ENCODE measurements around the gene CARNS1.

The CARNS1 gene

DNA sequence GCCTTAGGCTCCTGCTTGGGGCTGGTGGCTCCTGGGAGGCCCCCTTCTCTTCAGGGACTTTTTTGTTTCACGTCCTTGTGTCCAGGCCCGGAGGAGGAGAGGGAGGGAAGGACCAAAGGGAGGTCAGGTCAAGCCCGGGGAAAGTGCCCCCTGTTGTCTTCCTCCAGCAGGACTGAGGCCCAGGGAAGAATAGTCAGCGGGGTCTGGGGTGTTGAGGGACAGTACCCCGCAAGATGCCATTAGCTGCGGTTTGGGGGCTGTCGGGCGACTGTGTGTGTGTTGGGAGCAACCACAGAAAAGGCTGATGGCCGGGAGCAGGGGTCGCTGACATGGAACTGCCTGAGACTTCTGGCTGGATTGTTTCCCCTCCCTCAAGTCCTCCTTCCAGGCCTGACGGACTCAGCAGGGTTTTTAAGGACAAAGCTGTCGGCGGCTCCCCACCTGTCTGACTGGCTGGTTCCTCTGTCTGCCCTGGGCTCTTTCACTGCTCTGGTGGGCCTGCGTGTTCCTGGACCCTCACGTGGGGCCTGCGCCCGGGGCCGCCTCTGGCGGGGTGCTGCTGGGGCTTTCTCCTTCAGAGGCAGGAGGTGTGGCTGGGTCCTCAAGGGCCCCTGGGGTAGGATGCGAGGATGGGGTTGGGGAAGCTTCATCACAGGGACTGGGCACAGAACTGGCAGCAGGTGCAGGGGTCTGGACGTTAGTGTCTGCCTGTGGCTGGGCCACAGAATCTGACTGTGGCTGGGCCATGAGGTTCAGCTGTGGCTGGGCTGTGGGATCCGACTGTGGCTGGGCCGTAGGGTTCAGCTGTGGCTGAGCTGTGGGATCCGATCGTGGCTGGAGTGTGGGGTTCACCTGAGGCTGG, 35.5 kb downstream of the CARNS1 start:
- no peak overlapping the region for H3K4me3 ChIP-seq (ENCODE audit: control insufficient read depth in 1 of 7, extremely low read depth in 1 of 7, insufficient read depth in 4 of 7, low read depth in 2 of 7, low read length in 6 of 7)
- 92% methylated on average over 17 of the region's 25 CpGs for WGBS (ENCODE audit: insufficient coverage)
- H3K27me3 ChIP-seq (replicated peaks in 2 of 5; ENCODE audit: control insufficient read depth in 4 of 5, insufficient read depth in 5 of 5, low read length in 4 of 5): no peaks in the 10 kb centered on the region
- POLR2A ChIA-PET: interaction anchor here (0.6 kb wide), 1 partner anchor 30 kb away, joined by 3 read pairs; no protein-coding TSS in a partner anchor
- H3K36me3 ChIP-seq (ENCODE audit: control insufficient read depth in 4 of 4, insufficient read depth in 4 of 4, low read length in 3 of 4): no peaks in the 10 kb centered on the region
- CTCF ChIA-PET: interaction anchor here (1.7 to 2.5 kb wide), 3 partner anchors 10 to 63 kb away, joined by 4 to 8 read pairs (median 7); partner anchors contain the start of gene PPP1CA
- no peak for DNase-seq
- H3K4me1 ChIP-seq (ENCODE audit: control extremely low read depth in 1 of 4, control insufficient read depth in 4 of 4, insufficient read depth in 4 of 4, low read length in 3 of 4): peaks cover 0 to 23% (median 18%) of the 10 kb centered on the region in 4 experiments
- H3K9me3 ChIP-seq (ENCODE audit: control extremely low read depth in 1 of 5, control insufficient read depth in 4 of 5, insufficient read depth in 2 of 5, low read depth in 1 of 5, low read length in 4 of 5): no peaks in the 10 kb centered on the region
- H3K27ac ChIP-seq (ENCODE audit: insufficient read depth in 1 of 2, low read depth in 1 of 2, low read length in 2 of 2, poor library complexity in 1 of 2, severe bottlenecking in 2 of 2): no peak overlapping the region

DNA sequence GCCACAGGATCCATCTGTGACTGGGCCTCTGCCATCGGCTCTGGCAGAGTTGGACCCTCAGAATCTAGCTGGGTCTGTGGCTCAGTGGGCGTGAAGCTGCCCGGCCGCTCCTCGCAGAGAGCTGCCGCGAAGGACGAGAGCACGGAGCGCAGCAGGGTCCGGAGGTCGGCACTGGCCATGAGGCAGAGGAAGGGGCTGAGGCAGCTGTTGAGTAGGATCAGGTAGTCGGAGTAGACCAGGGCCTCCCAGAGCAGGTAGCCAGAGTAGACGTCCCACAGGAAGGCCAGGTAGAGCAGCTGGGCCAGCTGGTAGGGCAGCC, 36.1 kb downstream of the CARNS1 start:
- 98% methylated on average over 12 of the region's 14 CpGs for WGBS (ENCODE audit: insufficient coverage)
- no peak overlapping the region for H3K27ac ChIP-seq (ENCODE audit: insufficient read depth in 1 of 2, low read depth in 1 of 2, low read length in 2 of 2, poor library complexity in 1 of 2, severe bottlenecking in 2 of 2)
- no peaks in the 10 kb centered on the region for H3K36me3 ChIP-seq (ENCODE audit: control insufficient read depth in 4 of 4, insufficient read depth in 4 of 4, low read length in 3 of 4)
- ChIA-PET CTCF (interaction anchor here (2.5 kb wide), 1 partner anchor 64 kb away, joined by 7 read pairs; no protein-coding TSS in a partner anchor), POLR2A (no interaction called here)
- peaks cover 0 to 23% (median 18%) of the 10 kb centered on the region in 4 experiments for H3K4me1 ChIP-seq (ENCODE audit: control extremely low read depth in 1 of 4, control insufficient read depth in 4 of 4, insufficient read depth in 4 of 4, low read length in 3 of 4)
- H3K9me3 ChIP-seq (ENCODE audit: control extremely low read depth in 1 of 5, control insufficient read depth in 4 of 5, insufficient read depth in 2 of 5, low read depth in 1 of 5, low read length in 4 of 5): no peaks in the 10 kb centered on the region
- H3K27me3 ChIP-seq (replicated peaks in 2 of 5; ENCODE audit: control insufficient read depth in 4 of 5, insufficient read depth in 5 of 5, low read length in 4 of 5): no peaks in the 10 kb centered on the region
- no peak for DNase-seq
- H3K4me3 ChIP-seq (ENCODE audit: control insufficient read depth in 1 of 7, extremely low read depth in 1 of 7, insufficient read depth in 4 of 7, low read depth in 2 of 7, low read length in 6 of 7): no peak overlapping the region

DNA sequence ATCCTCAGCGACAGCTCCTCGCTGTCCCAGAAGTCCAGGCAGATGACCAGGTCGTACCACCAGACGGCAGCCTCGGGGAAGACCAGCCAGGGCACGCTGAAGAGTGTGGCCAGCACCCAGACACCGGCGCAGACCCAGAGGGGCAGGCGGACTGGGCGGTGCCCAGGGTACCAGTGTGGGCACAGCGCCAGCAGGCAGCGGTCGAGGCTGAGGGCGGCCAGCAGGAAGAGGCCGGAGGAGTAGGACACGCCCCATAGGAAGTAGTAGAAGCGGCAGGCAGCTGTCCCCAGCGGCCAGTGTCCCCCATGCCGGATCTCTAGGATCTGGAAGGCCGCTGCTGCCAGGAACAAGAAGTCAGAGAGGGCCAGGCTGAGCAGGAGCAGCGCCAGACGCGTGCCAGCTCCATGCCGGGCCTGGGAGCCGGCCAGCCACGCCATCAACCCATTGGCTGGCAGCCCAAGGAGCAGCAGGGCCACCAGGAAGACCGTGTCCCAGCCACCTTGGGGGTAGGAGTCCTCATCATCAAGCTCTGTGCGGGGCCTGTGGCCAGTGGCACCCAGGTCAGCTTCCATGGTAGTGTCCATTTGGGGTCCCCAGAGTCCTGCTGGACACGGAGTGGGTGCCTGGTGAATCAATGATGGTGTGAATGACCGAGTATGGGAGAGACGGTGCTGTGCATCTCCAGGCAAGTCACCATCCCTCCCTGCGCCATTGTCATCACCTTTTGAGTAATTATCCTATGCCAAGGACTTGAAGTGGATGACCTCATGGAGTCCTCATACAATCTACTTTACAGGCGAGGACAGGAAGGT, 36.9 kb downstream of the CARNS1 start, which contains the start of gene GPR152:
Gene GPR152, minus strand, starts transcription at position 589 of the 812 bp plus-strand sequence. Its CDS starts 5 bp downstream, at position 584.
- Histone ChIP-seq H3K4me1 (ENCODE audit: control extremely low read depth in 1 of 4, control insufficient read depth in 4 of 4, insufficient read depth in 4 of 4, low read length in 3 of 4) (peaks cover 0 to 23% (median 18%) of the 10 kb centered on the region in 4 experiments), H3K4me3 (ENCODE audit: control insufficient read depth in 1 of 7, extremely low read depth in 1 of 7, insufficient read depth in 4 of 7, low read depth in 2 of 7, low read length in 6 of 7) (no peak within 1 kb of the TSS), H3K9me3 (ENCODE audit: control extremely low read depth in 1 of 5, control insufficient read depth in 4 of 5, insufficient read depth in 2 of 5, low read depth in 1 of 5, low read length in 4 of 5) (no peaks in the 10 kb centered on the region), H3K27me3 (replicated peaks in 2 of 5; ENCODE audit: control insufficient read depth in 4 of 5, insufficient read depth in 5 of 5, low read length in 4 of 5) (no peaks in the 10 kb centered on the region), H3K36me3 (ENCODE audit: control insufficient read depth in 4 of 4, insufficient read depth in 4 of 4, low read length in 3 of 4) (no peaks in the 10 kb centered on the region), H3K27ac (ENCODE audit: insufficient read depth in 1 of 2, low read depth in 1 of 2, low read length in 2 of 2, poor library complexity in 1 of 2, severe bottlenecking in 2 of 2) (no peak within 1 kb of the TSS)
- WGBS (ENCODE audit: insufficient coverage): 95% methylated on average over 30 of the region's 33 CpGs
- DNase-seq: no peak
- ChIA-PET POLR2A (interaction anchor here (0.7 kb wide), 1 partner anchor 67 kb away, joined by 3 read pairs; no protein-coding TSS in a partner anchor), CTCF (no interaction called here)

DNA sequence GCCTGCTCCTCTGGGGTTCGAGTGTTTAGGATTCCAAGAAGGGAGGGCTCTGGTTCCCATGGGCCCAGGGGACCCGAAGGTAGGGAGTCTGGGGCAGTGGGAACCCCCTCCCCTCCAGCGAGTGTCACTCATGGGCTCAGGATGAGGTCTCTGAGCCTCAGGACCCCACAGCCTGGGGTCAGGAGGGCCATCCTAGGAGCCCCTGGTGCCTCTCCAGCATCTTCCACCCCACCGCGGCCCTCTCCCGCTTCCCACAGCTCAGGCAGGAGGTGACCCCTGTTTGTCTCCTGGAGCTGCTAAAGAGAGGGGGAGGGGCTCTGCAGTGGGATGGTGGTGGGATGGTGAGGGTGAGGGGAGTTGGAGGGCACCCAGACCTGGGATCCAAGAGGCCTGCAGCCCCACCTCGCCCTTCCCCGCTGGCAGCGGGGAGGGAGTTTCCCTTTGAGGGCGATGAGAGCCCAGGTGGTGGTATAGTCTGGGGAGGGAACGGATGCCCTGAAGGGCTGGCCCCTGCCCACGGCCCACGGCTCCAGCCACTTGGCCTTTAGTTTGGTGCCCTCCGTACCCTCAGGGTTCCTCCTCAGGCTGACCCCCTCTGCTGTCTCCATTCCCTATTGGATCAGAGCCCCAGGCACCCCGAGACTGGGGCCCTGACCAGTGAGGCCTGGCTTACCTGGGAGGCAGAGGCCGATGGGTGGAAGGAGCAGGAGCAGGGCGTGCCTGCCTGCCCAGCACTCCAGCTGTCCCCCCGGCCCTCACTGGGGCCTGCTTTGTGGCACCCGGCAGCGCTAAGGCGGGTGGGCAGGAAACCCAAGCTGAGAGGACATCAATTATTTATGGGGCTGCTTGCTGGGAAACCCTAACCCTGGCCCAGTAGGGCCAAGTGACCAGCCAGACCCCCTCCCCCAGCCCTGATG, 38.6 kb downstream of the CARNS1 start:
- no peak for DNase-seq
- ChIA-PET CTCF (interaction anchor here (0.6 kb wide), 1 partner anchor 314 kb away, joined by 3 read pairs; no protein-coding TSS in a partner anchor), POLR2A (no interaction called here)
- Histone ChIP-seq H3K4me3 (ENCODE audit: control insufficient read depth in 1 of 7, extremely low read depth in 1 of 7, insufficient read depth in 4 of 7, low read depth in 2 of 7, low read length in 6 of 7) (no peak overlapping the region), H3K9me3 (ENCODE audit: control extremely low read depth in 1 of 5, control insufficient read depth in 4 of 5, insufficient read depth in 2 of 5, low read depth in 1 of 5, low read length in 4 of 5) (no peaks in the 10 kb centered on the region), H3K36me3 (ENCODE audit: control insufficient read depth in 4 of 4, insufficient read depth in 4 of 4, low read length in 3 of 4) (no peaks in the 10 kb centered on the region), H3K4me1 (ENCODE audit: control extremely low read depth in 1 of 4, control insufficient read depth in 4 of 4, insufficient read depth in 4 of 4, low read length in 3 of 4) (peaks cover 0 to 21% (median 17%) of the 10 kb centered on the region in 4 experiments), H3K27ac (ENCODE audit: insufficient read depth in 1 of 2, low read depth in 1 of 2, low read length in 2 of 2, poor library complexity in 1 of 2, severe bottlenecking in 2 of 2) (no peak overlapping the region), H3K27me3 (replicated peaks in 2 of 5; ENCODE audit: control insufficient read depth in 4 of 5, insufficient read depth in 5 of 5, low read length in 4 of 5) (no peaks in the 10 kb centered on the region)
- 68% methylated on average over 13 of the region's 21 CpGs for WGBS (ENCODE audit: insufficient coverage)

DNA sequence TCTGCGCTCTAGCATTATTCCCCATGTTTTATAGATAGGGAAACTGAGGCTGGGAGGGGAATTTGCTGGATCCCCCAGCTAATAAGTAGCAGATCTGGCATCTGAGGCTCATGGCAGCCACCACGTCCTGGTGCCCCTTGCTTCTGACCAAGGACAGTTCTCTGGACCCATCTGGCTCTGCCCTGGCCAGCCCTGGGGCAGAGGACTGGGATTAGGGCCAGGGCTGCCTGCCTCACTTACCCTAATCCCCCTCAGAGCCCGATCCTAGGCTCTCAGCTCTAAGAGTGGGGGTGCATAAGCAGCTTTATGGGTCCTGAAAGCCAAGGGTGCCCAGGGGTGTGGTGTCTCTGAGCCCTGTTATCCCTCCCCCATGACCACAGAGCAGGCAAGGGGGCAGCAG, 39.6 kb downstream of the CARNS1 start, which contains the start of gene CABP4:
Gene CABP4, plus strand, starts transcription at position 301 of the 400 bp plus-strand sequence. Its CDS starts 70 bp downstream, at position 371.
- Histone ChIP-seq H3K27ac (ENCODE audit: insufficient read depth in 1 of 2, low read depth in 1 of 2, low read length in 2 of 2, poor library complexity in 1 of 2, severe bottlenecking in 2 of 2) (no peak within 1 kb of the TSS), H3K9me3 (ENCODE audit: control extremely low read depth in 1 of 5, control insufficient read depth in 4 of 5, insufficient read depth in 2 of 5, low read depth in 1 of 5, low read length in 4 of 5) (no peaks in the 10 kb centered on the region), H3K36me3 (ENCODE audit: control insufficient read depth in 4 of 4, insufficient read depth in 4 of 4, low read length in 3 of 4) (no peaks in the 10 kb centered on the region), H3K27me3 (replicated peaks in 2 of 5; ENCODE audit: control insufficient read depth in 4 of 5, insufficient read depth in 5 of 5, low read length in 4 of 5) (no peaks in the 10 kb centered on the region), H3K4me3 (ENCODE audit: control insufficient read depth in 1 of 7, extremely low read depth in 1 of 7, insufficient read depth in 4 of 7, low read depth in 2 of 7, low read length in 6 of 7) (no peak within 1 kb of the TSS), H3K4me1 (ENCODE audit: control extremely low read depth in 1 of 4, control insufficient read depth in 4 of 4, insufficient read depth in 4 of 4, low read length in 3 of 4) (peaks cover 0 to 15% (median 11%) of the 10 kb centered on the region in 4 experiments)
- DNase-seq: no peak
- ChIA-PET POLR2A (no interaction called here), CTCF (interaction anchor here (0.6 kb wide), 1 partner anchor 315 kb away, joined by 3 read pairs; no protein-coding TSS in a partner anchor)
- WGBS (ENCODE audit: insufficient coverage): 100% methylated on average over 1 of the region's 3 CpGs

DNA sequence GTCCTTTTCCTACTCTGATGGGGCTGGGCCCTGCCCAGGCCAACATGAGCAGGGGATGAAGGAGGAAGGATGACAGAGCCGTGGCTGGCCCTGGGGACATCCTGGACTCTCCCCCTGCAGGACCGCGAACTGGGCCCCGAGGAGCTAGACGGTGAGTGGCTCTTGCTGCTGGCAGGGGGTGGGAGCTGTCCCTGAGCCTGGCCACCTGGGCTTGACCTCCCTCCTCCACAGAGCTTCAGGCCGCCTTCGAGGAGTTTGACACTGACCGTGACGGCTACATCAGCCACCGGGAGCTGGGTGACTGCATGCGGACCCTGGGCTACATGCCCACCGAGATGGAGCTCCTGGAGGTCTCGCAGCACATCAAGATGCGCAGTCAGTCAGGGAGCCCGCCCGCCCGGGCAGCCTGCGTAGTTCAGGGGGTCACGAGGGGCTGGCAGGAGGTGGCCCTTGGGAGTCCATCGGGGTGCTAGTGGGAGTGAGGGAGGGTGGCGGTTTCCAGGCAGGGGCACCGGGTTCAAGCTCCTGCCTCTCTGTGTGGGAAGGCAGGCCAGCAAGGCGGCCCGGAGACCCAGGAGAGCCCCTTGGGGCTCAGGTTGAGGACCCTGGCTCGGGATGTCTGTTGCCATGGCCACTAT, 40.7 kb downstream of the CARNS1 start:
- H3K27ac ChIP-seq (ENCODE audit: insufficient read depth in 1 of 2, low read depth in 1 of 2, low read length in 2 of 2, poor library complexity in 1 of 2, severe bottlenecking in 2 of 2): no peak overlapping the region
- no peaks in the 10 kb centered on the region for H3K36me3 ChIP-seq (ENCODE audit: control insufficient read depth in 4 of 4, insufficient read depth in 4 of 4, low read length in 3 of 4)
- no peak for DNase-seq
- 93% methylated on average over 19 of the region's 25 CpGs for WGBS (ENCODE audit: insufficient coverage)
- POLR2A ChIA-PET: interaction anchor here (0.6 kb wide), 1 partner anchor 10 kb away, joined by 4 read pairs; no protein-coding TSS in a partner anchor
- H3K4me1 ChIP-seq (ENCODE audit: control extremely low read depth in 1 of 4, control insufficient read depth in 4 of 4, insufficient read depth in 4 of 4, low read length in 3 of 4): peaks cover 0 to 11% (median 5%) of the 10 kb centered on the region in 4 experiments
- CTCF ChIA-PET: no interaction called here
- H3K4me3 ChIP-seq (ENCODE audit: control insufficient read depth in 1 of 7, extremely low read depth in 1 of 7, insufficient read depth in 4 of 7, low read depth in 2 of 7, low read length in 6 of 7): no peak overlapping the region
- no peaks in the 10 kb centered on the region for H3K9me3 ChIP-seq (ENCODE audit: control extremely low read depth in 1 of 5, control insufficient read depth in 4 of 5, insufficient read depth in 2 of 5, low read depth in 1 of 5, low read length in 4 of 5)
- H3K27me3 ChIP-seq (replicated peaks in 2 of 5; ENCODE audit: control insufficient read depth in 4 of 5, insufficient read depth in 5 of 5, low read length in 4 of 5): no peaks in the 10 kb centered on the region

Data from common myeloid progenitor, CD34-positive (primary cell).